CD4-positive, alpha-beta T cell (primary cell): ENCODE data around the gene HINT2. TPM values are rescaled to one million over a fixed set of nuclear protein-coding genes. Genes with fewer than 3 reads are reported as not detected.

Experiments used
- ATAC-seq: fragments of 200-7000 bp; cut with Tn5 transposase; one replicate; pipeline ENCODE4 v1.10.0; 2022; ENCODE audit warnings: mild to moderate bottlenecking; ENCODE audit not compliant: poor library complexity
- CTCF ChIA-PET: fragments of 350-600 bp; sonication (Branson Sonifier 250); formaldehyde crosslinking; loops from one replicate; lab custom pipeline; 2021; ENCODE audit warnings: antibody characterized with exemption, inconsistent platforms; lab: Charles Lee
- POLR2A ChIA-PET: fragments of 350-600 bp; sonication (Branson Sonifier 250); formaldehyde crosslinking; loops from one replicate; lab custom pipeline; 2021; ENCODE audit warnings: antibody characterized with exemption, inconsistent platforms; lab: Charles Lee
- DNase-seq, 14 experiments: peaks; one replicate each; pipeline ENCODE4 v3.0.0-alpha.2; 2013 to 2020; ENCODE audit warnings: mixed read lengths in 2 of 14
- H3K27ac ChIP-seq, 2 donors: one replicate each; pipeline versions ENCODE4 v1.5.1 to v1.7.0; 2013; ENCODE audit warnings: low read length in 2 of 2, low read depth in 1 of 2, mild to moderate bottlenecking in 1 of 2
- H3K27me3 ChIP-seq, 2 experiments: 1 replicate in 1 of 2; 2 replicates in 1 of 2; pipeline versions ENCODE4 v1.6.1 to v1.7.0; 2013; ENCODE audit warnings: low read length in 2 of 2, control low read depth in 1 of 2, mild to moderate bottlenecking in 1 of 2, moderate library complexity in 1 of 2; ENCODE audit not compliant: insufficient read depth in 2 of 2, control insufficient read depth in 1 of 2
- H3K36me3 ChIP-seq: one replicate; pipeline ENCODE4 v1.6.1; 2013; ENCODE audit warnings: low read length, control low read depth; ENCODE audit not compliant: insufficient read depth
- H3K4me1 ChIP-seq: one replicate; pipeline ENCODE4 v1.6.1; 2013; ENCODE audit warnings: low read length, control low read depth; ENCODE audit not compliant: insufficient read depth
- H3K4me3 ChIP-seq: one replicate; pipeline ENCODE4 v1.5.1; 2013; ENCODE audit warnings: mild to moderate bottlenecking, low read length, moderate library complexity
- H3K9me3 ChIP-seq, 2 experiments: 1 replicate in 1 of 2; 2 replicates in 1 of 2; pipeline versions ENCODE4 v1.6.1 to v1.7.0; 2013; ENCODE audit warnings: low read length in 2 of 2, mild to moderate bottlenecking in 2 of 2, control low read depth in 1 of 2, moderate library complexity in 1 of 2; ENCODE audit not compliant: control insufficient read depth in 1 of 2, insufficient read depth in 1 of 2
- H3K27ac Mint-ChIP-seq: one replicate; pipeline ENCODE4 v1.8.0; 2020; ENCODE audit warnings: mixed read lengths
- H3K27me3 Mint-ChIP-seq: one replicate; pipeline ENCODE4 v1.8.0; 2021; ENCODE audit warnings: mixed read lengths
- H3K36me3 Mint-ChIP-seq: one replicate; pipeline ENCODE4 v1.8.0; 2021; ENCODE audit warnings: low read depth, mixed read lengths
- H3K4me1 Mint-ChIP-seq: one replicate; pipeline ENCODE4 v1.8.0; 2021; ENCODE audit warnings: low read depth, mixed read lengths
- H3K4me3 Mint-ChIP-seq: one replicate; pipeline ENCODE4 v1.8.0; 2020; ENCODE audit warnings: mild to moderate bottlenecking, mixed read lengths
- H3K9me3 Mint-ChIP-seq: one replicate; pipeline ENCODE4 v1.8.0; 2020; ENCODE audit warnings: mixed read lengths
- CTCF ChIP-seq: fragments of 200-600 bp; IDR thresholded peaks from one replicate; pipeline ENCODE4 v1.8.0; 2022; ENCODE audit warnings: antibody characterized with exemption, mild to moderate bottlenecking
- intact Hi-C, 2 experiments: fragments of 100-400 bp; cut with DNase I in 1 of 2; cut with micrococcal nuclease in 1 of 2; formaldehyde crosslinking; loops; one replicate each; pipeline versions ENCODE4 v1.15.1 to v1.9.0; 2023 to 2025; cut with DNase I, micrococcal nuclease
- total RNA-seq, 174 experiments: library from RNA in 2 of 174; stranded (reverse) in 2 of 174; gene quantifications; one replicate each; pipeline ENCODE4 v1.2.3 and lab custom pipeline; 2021 to 2026

The HINT2 gene
- total RNA-seq, 2 experiments from 2014 or later: 10.9 to 12.6 TPM

- Histone ChIP-seq H3K4me3 (no peak overlapping the region), H3K27me3 (no peaks in the 10 kb centered on the region), H3K4me1 (peaks cover 14% of the 10 kb centered on the region), H3K9me3 (no peaks in the 10 kb centered on the region), H3K36me3 (no peaks in the 10 kb centered on the region), H3K27ac (no peak overlapping the region)
- Mint-ChIP-seq H3K36me3 (no peaks in the 10 kb centered on the region), H3K4me3 (no peak overlapping the region), H3K27ac (no peak overlapping the region), H3K27me3 (no peaks in the 10 kb centered on the region), H3K9me3 (no peaks in the 10 kb centered on the region), H3K4me1 (peaks cover 10% of the 10 kb centered on the region)
- no peak for TF ChIP-seq CTCF
- ChIA-PET CTCF (interaction anchor here (2.1 kb wide), 1 partner anchor 46 kb away, joined by 9 read pairs; no protein-coding TSS in a partner anchor), POLR2A (no interaction called here)
- ATAC-seq: no peak
- intact Hi-C loops: no loop called here
- no peak for DNase-seq
Measured at GRCh38 chr9:35836595-35836994, 21.8 kb upstream of the HINT2 start.

- Histone ChIP-seq H3K27me3 (no peaks in the 10 kb centered on the region), H3K9me3 (no peaks in the 10 kb centered on the region), H3K27ac (no peak overlapping the region), H3K4me1 (peaks cover 14% of the 10 kb centered on the region), H3K36me3 (no peaks in the 10 kb centered on the region), H3K4me3 (no peak overlapping the region)
- POLR2A ChIA-PET: interaction anchor here (1.2 kb wide), 1 partner anchor 24 kb away, joined by 3 read pairs; the partner anchor contains the start of gene SPAG8
- H3K27me3 Mint-ChIP-seq: no peaks in the 10 kb centered on the region
- ATAC-seq (no peak), DNase-seq (no peak)
- H3K9me3 Mint-ChIP-seq: no peaks in the 10 kb centered on the region
- no peak overlapping the region for H3K27ac Mint-ChIP-seq
- no peak for TF ChIP-seq CTCF
- H3K4me1 Mint-ChIP-seq: peaks cover 16% of the 10 kb centered on the region
- CTCF ChIA-PET: interaction anchor here (0.6 to 2.1 kb wide), 6 partner anchors 10 to 1614 kb away, joined by 3 to 9 read pairs (median 4); no protein-coding TSS in a partner anchor
- H3K4me3 Mint-ChIP-seq: no peak overlapping the region
- no peaks in the 10 kb centered on the region for H3K36me3 Mint-ChIP-seq
- intact Hi-C loops: no loop called here
Measured at GRCh38 chr9:35835766-35836165, 20.9 kb upstream of the HINT2 start.

GRCh38 chr9:35835216-35835632 is 20.4 kb upstream of the HINT2 start:
- H3K9me3 Mint-ChIP-seq: no peaks in the 10 kb centered on the region
- POLR2A ChIA-PET: interaction anchor here (1.2 kb wide), 1 partner anchor 24 kb away, joined by 3 read pairs; the partner anchor contains the start of gene SPAG8
- TF ChIP-seq CTCF: no peak
- no peak overlapping the region for H3K27ac Mint-ChIP-seq
- peaks cover 22% of the 10 kb centered on the region for H3K4me1 Mint-ChIP-seq
- no peaks in the 10 kb centered on the region for H3K9me3 ChIP-seq
- peaks cover 14% of the 10 kb centered on the region for H3K4me1 ChIP-seq
- H3K27me3 ChIP-seq: no peaks in the 10 kb centered on the region
- no peaks in the 10 kb centered on the region for H3K27me3 Mint-ChIP-seq
- no peaks in the 10 kb centered on the region for H3K36me3 Mint-ChIP-seq
- no peak overlapping the region for H3K27ac ChIP-seq
- no peak overlapping the region for H3K4me3 Mint-ChIP-seq
- DNase-seq (peak in 2 of 14 experiments; percentile 33 to 39), ATAC-seq (peak; percentile 48)
- intact Hi-C loops: no loop called here
- no peak overlapping the region for H3K4me3 ChIP-seq
- no peaks in the 10 kb centered on the region for H3K36me3 ChIP-seq
- CTCF ChIA-PET: interaction anchor here (0.6 to 2.1 kb wide), 6 partner anchors 9 to 1614 kb away, joined by 3 to 9 read pairs (median 4); no protein-coding TSS in a partner anchor
